HG02885 (cell line): ENCODE measurements around the gene PDIA5.
"Not testable (repeated sequence)": the region's sequence is repeated elsewhere in the genome, so short reads cannot be mapped to it uniquely, and the experiment has no call there.

Experiments used
- ATAC-seq: cut with Tn5 transposase; IDR thresholded peaks from one replicate; pipeline ENCODE4 v1.9.1; 2021; ENCODE audit warnings: mild to moderate bottlenecking; ENCODE audit not compliant: unreplicated experiment, poor library complexity

PDIA5 gene

GRCh38 chr3:123138839-123139444, 72.1 kb downstream of the PDIA5 start:
- ATAC-seq, result no peak

DNA sequence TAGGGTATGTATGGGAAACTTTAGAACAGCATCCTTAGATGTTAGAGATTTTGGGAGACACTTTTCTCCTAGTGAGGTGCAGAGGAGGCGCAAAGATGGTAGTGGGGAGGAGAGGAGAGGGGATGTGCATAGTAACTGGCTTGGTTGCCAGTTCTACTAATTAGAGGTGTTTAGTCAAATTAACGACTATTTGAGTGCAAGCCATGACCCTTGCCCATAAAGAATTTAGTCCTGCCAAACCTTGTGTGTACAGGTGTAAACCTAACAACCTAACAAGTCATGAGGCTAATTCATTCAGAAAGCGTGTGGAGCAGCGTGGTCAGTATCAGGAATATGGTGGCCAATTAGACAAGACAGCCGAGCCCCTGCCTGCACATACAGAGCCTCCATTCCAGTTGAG, 72.7 kb downstream of the PDIA5 start:
- ATAC-seq, result no peak

- ATAC-seq, result no peak
Observed at GRCh38 chr3:123140550-123140949, 73.7 kb downstream of the PDIA5 start.

GRCh38 chr3:123141276-123141675, 74.5 kb downstream of the PDIA5 start:
- ATAC-seq, result no peak

- no peak for ATAC-seq
Observed at GRCh38 chr3:123143669-123144411, 77.0 kb downstream of the PDIA5 start.

- ATAC-seq, result no peak
Observed at GRCh38 chr3:123147754-123148535, 81.1 kb downstream of the PDIA5 start.

- no peak for ATAC-seq
Observed at GRCh38 chr3:123148772-123149171, 81.9 kb downstream of the PDIA5 start.

DNA sequence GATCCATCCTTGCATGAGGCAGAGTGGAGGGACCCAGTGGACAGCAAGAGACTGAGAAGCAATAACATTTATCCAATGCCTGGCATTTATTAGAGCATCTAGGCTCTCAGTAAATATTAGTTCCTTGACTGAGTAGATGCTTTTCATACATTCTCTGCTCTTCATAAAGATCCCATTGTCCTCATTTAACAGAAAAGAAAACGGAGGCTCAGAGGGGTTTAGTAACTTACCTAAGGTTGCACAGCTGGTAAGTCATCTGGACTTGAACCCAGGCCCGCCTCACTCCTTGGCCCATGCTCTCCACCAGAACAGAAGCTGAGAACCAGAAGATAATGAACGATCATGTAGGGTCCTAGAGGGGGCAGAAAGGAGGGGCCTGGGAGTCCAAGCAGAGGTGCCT, 82.7 kb downstream of the PDIA5 start:
- ATAC-seq, result no peak

GRCh38 chr3:123150449-123151215, 83.8 kb downstream of the PDIA5 start:
- ATAC-seq, result no peak

DNA sequence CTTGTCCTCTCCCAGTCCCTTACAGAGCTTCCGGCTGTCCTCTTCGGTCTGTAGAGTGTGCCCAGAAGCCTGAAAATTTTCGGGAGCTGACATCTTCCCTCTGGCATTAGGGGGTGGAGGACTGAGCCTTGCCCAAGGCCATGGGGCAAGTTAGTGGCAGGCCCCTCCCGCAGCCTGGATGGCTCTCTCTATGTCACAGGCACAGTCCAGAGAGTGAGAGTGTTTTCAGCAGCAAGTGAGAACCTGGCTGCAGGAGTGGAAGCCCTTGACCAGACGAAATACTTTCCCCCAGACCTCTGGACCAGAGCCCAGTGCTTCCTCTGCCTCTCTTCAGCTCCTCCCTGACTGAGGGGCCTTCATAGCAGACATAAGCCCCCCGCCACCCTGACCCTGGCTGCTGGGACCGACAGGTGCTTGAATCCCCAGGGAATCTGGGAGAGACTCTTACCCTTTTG, 84.5 kb downstream of the PDIA5 start:
- no peak for ATAC-seq

GRCh38 chr3:123151853-123152420, 85.1 kb downstream of the PDIA5 start:
- ATAC-seq, result not testable (repeated sequence)

- ATAC-seq, result no peak
Observed at GRCh38 chr3:123152687-123153086, 85.9 kb downstream of the PDIA5 start.

DNA sequence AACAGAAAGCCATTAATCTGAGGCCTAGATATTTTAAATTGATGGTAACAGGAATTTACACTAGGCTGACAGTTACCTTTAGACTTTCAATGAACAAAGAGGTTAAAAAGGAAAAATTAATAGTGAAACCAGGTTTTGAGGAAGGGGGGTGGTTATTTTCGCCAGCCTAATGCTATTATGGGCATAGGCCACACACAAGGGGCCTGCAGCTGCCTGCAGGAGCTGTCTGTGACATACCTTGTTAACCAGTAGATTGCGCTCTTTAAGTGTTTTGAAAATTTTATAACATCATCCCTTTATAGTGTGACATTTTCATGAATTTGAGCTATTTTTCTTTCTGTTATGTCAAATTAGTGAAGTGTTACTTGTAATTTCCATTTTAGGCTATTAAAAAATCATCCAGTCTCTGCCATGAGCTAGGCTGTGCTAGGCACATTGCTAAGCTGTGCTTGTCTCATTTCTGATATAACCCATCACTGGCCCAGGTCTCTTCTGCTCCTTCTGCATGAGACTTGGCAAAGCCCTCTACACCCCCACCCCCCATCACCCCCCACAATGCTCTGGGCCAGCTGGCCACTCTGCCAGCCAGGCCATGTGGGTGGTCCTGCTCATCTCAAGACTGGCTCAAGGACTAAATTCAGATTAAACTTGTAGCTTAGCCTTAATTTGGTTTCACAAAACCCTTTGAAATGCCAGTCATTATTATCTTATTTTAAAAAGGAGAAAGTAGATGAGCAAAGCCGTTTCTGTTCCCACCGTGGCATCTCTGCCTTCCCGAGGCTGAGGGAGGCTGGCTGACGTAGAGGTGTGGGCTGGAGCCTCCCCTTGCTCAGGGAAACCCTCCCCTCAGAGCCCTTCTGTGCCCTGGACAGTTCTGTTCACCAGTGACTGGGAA, 86.5 kb downstream of the PDIA5 start:
- no peak for ATAC-seq

- no peak for ATAC-seq
Observed at GRCh38 chr3:123154020-123154985, 87.5 kb downstream of the PDIA5 start.

- no peak for ATAC-seq
Observed at GRCh38 chr3:123155471-123156011, 88.7 kb downstream of the PDIA5 start.

DNA sequence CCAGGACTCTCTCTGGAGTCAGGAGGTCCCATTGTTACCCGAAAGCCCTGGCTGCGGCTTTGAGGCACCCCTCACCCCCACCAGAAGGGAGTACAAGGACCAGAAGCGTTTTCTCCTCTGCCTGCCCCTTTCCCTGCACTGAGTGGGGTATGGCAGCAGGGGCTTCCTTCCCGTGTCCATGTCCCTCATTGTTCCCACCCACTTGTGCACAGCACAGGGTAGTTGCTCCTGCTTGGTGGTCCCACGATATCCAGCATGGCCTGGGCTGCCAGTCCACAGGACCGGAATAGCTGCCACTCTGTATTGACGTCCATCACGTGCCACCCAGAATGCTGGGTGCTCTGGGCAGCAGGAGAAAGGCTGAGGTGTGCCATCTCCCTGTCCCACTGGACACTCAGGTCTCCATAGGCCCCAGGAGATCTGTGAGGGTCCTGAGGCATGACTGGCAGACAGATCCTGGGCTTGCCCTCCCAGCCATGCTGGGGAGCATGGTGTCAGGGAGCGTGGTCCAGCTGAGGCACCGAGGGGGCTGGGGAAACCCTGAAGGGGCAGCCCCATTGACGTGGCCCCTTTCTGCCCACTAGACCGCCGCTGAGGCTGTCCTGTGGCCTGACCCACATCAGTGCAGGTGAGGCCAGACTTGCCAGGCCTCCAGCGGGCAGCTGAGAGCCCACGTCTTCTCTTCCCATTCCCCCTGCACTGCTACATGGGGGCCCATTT, 89.6 kb downstream of the PDIA5 start:
- ATAC-seq, result no peak

- no peak for ATAC-seq
Observed at GRCh38 chr3:123157209-123157597, 90.4 kb downstream of the PDIA5 start.
